GM18499 (cell line): ENCODE results near the gene PIAS3.
A peak's percentile ranks its signal among the peaks of the same experiment; 100 is the strongest.

Experiments
- ATAC-seq: cut with Tn5 transposase; IDR thresholded peaks from one replicate; pipeline ENCODE4 v1.9.1; 2021; ENCODE audit warnings: moderate number of reproducible peaks; ENCODE audit not compliant: insufficient read depth, unreplicated experiment

The PIAS3 gene

DNA sequence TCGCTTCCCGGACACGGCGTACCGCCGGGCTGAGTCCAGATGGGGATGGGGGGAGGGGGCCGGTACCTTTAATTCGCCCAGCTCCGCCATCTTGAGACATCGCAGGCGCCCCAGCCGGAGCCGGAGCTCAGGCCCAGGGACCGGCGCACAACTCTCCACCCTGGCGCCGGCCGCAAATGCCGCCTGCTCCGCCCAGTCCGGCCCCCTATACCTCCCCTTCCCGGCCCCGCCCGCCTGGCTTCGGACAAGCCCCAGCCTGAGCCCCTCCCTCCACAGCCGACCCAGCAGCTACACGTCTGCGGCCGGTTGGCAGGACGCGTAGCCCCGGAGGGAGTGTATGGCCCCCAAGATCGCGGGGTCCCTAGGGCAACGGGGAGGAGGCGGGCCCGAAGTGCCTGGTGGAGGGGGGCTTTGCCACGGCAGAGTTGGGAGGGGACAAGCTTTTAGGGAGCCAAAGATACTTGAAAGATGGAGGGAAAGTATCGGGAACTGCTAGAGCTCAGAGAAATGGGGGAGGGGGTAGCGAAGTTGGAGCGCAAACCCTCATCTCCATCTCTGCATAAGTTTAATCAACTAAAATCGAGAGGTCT lies at the start of gene PIAS3:
PIAS3 (minus strand) TSS at position 181 of the 590 bp plus-strand sequence; CDS start at position 90, 91 bp downstream.
- peak; percentile 50 for ATAC-seq

DNA sequence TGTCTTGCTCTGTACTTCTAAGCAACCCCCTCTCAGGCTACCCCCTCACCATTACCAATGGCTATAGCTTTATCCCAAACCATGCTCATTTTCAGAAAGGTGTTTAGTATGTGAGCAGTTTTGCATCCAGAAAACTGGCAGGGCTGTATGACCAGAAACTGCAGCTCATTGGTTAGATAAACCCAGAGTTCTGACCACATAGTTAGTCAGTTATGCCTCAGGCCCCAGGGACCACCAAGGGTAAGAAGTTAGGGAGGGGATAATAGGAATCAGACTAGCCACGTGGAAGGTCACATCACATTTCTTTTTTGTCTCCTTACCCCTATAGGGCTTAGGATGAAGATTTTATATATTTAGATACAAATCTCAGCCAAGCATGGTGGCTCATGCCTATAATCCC lies 49.8 kb upstream of the PIAS3 start:
- ATAC-seq, result no peak

DNA sequence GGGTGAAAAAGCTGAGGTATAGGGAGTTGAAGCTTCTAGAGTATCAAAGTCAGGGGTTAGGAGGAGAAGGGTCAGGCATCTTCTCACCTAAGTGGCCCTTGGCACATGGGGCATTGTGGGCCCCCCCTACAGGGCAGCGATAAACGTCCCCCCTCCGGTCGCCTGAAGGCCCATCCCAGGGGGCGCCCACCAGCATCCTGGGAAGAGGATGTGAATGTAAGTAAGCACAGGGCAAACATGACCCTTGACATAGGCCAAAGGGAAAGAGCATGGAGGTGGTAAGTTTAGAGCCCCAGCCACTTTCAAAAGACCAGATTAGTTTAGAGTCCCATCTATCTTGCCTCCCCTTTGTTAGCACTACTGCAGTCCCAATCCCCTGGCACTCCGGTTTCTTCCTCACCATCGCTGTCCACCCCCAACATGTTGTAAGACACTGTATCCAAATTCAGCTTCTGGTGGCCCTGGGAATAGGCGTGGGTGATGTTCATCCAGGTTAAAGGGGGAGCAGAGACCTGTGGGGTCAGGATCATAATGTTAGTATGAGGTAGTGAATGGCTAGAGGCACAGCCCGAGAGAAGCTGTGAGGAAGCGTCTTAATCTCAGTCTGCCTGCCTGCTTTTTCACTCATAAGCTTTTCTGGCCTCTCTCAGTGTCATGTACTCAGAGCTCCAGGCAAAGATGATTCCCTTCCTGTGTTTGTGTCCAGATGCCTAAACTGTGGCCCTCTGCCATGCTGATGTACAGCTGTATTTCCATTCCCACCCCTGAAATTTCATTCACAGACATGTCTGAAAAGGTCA lies 48.3 kb upstream of the PIAS3 start:
- ATAC-seq, result no peak

DNA sequence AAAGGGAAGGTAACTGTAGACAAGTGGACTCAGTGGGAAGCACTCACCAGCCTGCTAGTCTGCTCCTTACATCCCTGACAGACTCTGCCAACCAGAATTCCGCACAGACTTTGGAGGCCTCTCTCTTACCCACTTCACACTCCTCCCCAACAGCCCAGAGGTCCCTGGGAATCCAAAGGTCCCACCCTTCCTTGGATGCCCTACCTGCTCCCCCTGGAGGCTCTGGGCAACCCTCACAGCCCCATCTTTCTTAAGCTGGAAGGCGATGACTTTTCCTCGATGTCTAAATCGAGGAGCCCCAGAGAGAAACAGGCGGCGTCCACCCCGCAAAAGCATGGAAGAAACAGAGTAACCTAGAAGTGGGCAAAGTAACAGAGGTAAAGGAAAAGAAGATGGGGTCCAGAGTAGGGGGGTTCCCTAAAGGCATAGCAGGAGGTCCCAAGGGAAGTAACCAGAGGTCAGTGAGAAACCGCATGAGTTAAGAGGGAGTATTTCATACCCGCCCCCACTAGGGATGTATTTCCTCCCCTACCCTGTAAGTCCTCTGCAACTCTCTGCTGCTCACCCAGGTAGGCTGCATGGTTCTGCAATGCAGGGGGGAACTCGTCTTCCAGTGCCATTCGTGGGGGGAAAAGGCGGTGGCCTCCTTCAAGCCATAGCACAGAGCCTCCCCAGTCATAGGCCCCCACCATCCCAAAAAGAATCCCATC lies 42.6 kb upstream of the PIAS3 start:
- no peak for ATAC-seq

DNA sequence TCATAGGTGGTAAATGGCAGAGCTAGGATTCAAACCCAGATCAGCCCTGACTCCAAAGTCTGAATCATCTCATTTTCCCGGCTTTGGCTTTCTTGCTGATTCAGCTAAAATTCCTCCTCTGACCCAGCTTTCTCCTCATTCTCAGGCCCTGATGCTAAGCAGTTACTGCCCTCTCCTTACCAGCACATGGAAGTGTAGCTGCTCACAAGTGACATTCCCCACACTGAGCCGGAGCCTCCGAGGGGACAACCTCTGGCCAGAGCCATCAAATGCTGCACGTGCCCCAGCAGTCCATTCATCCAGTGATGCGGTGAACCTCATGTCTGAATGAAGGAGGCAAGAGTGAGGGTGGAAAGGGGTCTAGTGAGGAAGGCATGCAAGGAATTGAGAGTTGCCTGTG lies 39.9 kb upstream of the PIAS3 start:
- no peak for ATAC-seq

DNA sequence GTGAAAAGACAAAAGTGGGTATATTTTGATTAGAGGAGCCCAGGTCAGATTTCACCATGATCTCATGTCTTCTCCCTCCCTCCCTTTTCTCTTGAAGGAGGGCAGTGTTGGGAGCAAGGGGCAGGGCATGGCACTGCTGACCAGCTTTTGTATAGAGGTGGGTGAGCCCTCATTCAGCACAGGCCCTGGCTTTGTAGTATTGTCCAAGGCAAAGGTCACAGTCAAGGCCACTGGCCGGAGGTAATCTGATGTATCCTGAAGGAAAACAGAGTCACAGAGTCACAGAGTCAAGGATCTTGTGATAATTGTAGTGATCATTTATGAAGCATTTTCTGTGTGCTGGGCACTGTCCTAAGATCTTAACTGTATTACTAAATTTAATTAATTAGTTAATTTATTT lies 39.1 kb upstream of the PIAS3 start:
- no peak for ATAC-seq

DNA sequence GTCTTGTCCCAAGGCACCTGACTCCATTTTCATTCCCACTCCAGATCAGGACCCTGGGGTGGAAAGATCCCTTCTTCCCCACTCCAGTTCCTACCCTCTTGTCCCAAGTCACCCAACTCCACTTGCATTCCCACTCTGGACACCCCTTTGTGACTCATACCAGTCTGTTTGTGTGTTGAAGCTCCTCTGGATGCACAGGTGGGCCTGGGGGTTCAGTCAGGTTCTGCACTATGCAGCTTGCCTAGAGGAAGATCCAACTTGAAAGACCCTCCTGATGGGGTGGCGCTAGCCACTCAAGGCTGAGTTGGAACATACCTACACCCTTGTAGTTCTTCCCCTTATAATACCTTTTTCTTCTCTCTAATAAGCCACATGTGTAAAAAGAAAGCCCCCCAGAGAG lies 36.6 kb upstream of the PIAS3 start:
- no peak for ATAC-seq

DNA sequence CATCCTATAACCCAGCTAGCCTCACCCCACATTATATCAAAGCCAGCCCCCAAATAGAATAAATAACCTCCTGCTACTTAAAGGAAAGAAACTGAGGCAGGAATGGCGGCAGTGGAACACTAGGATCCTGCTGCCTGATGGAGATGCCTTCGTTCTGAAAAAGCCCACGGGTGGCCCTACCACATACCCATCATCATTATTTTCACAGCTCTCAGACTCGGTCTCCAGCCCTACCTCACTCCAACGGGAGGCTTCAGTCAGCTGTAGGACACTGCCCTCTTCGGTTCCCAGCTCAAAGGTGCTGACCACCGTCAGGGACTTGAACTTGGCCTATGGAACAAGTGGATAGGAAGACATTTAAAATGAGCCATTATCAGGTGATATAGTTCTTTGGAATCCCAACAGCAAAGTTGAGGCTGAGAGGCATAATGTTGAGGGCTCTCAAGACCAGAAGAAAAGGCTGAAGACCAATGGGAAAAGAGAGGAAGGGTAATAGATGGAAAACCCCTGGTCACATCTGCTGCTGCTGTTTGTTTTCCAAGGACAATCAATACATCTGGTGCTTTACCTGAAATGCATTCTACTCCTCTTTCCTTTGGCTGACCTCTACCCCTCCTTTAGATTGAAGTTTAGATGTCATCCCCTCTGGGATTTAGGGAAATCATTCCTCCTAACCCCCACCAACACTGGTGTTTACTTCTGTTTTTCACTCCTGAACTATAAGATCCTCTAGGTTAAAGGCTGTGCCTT lies 34.6 kb upstream of the PIAS3 start:
- ATAC-seq, result no peak

DNA sequence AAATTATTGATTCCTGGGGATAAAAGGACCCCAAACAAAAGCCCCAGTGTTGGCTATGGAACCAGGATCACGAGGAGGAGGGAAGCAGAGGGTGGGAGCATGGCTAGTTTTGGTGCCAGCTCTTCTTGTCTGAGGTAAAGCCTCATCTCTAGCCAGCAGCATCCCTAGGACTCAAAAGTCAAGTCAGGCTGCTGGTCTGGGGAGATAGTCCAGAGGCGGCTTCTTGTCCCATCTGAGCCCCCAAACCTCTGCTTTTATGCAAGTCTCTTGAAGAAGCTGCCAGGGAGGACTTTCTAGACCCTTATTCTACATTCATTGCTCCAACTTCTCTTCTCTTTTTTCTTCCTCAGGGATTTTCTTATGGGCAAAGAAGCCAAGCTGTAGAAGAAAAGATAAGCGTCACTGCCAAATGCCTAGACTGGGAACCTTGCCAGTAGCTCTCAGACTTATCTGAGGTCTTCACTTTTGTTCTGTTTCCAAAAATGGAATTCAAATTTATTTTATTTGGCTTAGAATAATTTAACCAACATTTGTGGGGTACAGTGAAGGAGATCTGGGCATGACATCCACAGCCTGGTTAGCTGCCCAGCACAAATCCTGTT lies 33.7 kb upstream of the PIAS3 start:
- no peak for ATAC-seq

DNA sequence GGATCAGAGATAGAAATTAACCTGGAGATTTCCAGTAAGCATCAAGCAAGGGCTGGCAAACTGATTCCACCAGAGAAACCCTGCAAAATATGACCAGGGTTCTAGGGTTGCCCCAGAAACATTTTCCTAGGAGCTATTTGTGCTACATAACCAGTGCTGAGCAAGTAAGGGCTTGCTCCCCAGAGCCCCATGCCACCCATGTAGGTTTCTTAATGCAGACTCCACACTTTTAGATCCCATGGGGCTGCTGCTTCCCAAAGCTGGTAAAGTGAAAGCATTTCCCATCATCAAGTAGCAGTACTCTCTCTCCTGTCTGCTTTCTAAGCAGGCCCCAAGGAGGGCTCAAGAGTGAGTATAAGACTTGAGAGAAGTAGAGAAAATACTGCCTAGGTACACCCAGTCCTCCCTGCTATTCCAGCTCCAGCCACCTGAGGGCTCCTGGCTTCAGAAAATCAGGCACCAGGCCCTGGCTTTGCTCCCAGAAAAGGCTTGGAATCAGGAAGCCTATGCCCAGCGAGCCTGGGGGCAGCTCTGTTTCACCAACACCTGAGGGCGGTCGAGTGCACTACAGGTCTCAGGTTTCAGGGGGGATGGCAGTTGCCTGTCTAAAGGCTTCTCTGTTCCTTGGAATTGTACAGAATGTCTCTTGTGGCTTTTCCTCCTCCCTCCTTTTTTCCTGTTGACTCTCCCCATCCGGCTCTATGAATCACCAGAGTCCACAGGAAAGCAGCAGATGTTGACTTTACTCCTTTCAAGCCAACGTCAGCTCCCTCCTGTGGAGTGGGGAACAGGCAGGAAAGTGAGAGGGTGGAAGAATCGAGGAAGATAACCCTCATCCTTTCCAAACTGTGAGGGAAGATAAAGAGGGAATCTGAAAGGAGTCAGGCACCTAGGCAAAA lies 33.0 kb upstream of the PIAS3 start:
- ATAC-seq, result no peak

DNA sequence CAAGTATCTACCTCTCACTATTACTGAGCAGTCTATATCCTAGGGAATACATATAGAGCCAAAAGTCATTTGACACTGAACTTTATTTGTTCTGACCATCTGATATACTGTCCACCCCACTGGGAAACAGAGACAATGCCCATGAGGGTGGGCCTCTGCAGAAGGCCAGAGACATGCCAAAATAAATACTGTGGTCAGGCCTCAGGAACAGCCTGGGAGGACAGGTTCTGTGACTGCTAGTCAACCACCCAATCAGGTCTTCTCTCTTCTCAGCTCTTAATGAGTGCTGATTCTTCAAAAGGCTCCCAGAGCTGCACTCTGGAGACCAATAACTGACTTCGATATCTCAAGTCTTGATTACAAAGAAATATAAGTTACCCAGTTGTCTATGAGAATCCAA lies 32.3 kb upstream of the PIAS3 start:
- no peak for ATAC-seq

DNA sequence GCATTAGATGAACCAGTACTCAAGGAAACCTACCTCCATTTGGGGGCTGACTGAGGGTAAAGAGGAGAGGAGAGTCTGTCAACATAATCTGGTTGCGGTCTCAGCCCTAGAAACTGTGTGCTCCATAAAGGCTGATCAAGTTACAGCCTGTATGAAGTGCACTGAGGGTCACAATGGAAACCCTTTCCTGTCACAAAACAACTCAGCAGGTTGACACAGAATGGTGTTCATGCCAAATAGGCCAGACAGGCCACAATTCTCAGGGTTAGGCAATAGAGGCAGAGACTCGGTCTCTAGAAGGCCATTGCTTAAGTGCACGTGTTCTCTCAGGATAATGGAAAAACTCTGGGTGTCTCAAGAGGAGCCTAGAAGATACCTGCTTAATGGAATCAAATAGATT lies 30.8 kb upstream of the PIAS3 start:
- no peak for ATAC-seq

DNA sequence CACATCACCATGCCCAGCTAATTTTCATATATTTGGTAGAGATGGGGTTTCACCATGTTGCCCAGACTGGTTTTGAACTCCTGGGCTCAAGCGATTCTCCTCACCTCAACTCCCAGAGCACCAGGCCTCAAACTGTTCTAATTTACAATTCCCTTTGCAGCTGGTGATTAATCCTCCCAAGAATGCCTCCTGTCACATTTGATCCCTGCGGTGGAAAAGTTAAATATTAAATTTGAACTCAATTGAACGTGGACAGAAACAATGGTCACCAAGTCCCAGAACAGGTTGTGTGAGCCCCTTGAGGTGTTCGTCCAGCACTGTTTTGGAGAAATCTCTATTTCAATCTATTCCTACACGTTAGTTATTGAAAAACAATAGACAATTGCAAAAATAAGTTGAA lies 28.8 kb upstream of the PIAS3 start:
- ATAC-seq, result no peak

DNA sequence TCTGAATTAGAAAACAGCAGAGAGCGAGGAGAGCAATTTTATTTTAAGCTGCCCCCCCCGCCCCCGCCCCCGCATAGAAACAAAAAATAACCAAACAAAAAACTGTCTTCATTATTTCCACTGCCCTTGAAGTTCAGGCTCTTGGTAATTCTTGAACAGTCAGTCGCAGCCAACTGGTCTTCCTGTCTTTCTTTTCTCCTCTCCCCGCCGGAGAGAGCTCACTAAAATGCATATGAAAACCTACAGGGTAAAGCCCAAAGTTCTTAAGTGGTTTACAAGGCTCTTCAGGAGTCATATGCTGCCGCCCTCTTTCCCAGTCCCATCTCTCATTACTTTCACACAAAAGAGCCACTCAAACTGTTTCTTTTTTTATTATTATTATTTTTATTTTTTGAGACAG lies 27.9 kb upstream of the PIAS3 start:
- ATAC-seq, result no peak

DNA sequence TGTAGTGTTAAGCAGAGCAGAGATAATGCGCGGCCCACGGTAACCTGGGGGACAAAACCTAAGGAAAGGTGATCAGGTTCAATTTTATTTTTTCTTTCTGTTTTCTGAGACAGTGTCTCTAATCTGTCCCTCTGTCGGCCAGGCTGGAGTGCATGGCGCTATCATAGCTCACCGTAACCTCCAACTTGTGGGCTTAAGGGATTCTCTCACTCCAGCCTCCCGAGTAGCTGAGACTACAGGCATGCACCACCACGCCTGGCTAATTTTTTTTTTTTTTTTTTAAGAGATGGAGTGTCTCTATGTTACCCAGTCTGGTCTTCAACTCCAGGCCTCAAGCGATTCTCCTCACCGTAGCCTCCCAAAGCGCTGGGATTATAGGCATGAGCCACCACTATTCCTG lies 27.5 kb upstream of the PIAS3 start:
- ATAC-seq, result no peak

DNA sequence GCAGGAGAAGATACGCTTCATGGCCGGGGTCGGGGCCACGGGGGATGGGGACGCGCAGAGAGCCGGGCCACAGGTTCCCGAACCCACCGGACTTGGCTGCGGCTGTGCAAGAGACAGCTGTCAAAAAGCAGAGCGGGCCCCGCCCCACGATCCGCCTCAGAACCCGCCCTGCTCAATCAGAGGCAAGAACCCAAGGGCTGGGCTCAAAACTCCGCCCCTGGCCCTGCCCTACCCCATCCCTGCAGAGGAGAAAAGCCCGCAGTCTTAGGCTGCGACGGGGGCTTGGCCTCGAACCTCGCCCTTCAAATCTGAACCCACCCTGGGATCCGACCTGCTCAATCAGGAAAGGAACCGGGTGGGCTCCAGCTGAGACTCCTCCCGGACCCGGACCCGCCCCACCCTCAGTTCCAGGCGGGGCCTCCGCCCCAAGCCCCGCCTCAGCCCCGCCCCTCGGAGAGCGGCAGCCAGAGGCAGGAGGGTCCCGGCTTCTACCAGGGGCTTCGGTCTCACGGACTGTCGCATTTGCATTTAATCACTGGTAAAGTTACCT lies 26.9 kb upstream of the PIAS3 start, which contains the start of gene ANKRD35:
ANKRD35 (minus strand) TSS at position 129 of the 550 bp plus-strand sequence; CDS start at position 21, 108 bp downstream.
- ATAC-seq, result peak; percentile 90

DNA sequence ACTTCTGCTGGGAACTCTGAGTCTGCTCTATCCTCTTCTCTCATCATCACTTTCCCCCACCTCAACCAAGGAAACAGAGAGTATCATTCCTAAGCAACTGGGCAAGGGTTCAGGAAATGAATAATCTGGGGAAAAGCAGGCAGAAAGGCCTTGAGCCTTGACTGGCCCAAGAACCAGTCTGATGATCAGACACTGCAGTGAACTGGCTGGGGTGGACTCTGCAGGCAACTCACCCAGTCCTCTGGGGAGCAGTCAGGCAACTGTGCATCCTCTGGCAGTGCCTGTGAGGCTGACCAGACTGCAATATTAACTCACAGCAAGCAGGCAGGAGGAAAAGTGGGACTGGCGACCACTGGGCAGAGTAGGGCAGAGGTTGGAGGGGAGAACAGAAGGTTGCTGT lies 25.8 kb upstream of the PIAS3 start:
- no peak for ATAC-seq

DNA sequence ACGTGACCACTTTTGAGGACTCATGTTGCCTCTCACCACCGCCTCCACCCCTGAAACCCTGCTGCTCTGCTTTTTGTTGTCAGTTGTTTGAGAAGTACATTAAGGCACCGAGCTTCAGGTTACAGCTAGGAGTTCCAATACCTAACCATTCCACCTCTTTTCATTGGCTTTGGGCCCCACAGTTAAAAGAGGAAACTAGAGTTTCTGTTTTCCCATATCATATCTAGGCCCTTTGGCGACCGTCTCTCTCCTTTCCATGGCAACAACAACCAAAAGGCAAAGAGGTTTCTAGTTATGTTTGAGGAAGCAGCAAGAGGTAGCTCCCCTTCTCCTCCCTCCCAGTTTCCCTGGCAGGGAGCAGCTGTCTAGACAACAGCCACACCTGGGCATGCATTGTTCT lies 20.9 kb upstream of the PIAS3 start:
- ATAC-seq, result no peak

DNA sequence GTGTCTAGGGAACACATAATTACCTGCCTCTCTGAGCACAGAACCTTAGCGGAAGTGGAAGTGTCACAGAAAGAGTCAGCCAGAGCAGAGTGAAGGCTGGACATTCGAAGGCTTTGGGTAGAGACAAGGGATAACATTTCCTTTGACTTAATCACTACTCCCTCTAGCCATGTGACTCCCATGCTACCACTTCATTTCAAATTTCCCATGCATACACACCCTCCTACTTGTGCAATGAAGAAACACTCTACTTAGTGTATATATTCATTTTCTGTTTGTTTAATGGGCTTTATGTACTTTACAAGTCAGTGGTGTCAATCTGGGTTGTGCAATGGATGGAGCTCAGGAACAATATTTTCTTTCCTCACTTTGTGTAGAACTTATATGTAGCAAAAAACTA lies 19.8 kb upstream of the PIAS3 start:
- ATAC-seq, result no peak
